Kidney capillary endothelial cell (primary cell): ENCODE data around the gene SLAMF6.
"Not testable (repeated sequence)": the region's sequence is repeated elsewhere in the genome, so short reads cannot be mapped to it uniquely, and the experiment has no call there.

Experiments
- DNase-seq: peaks from one replicate; pipeline ENCODE4 v3.0.0-alpha.2; 2018; ENCODE audit warnings: low spot score

Gene SLAMF6

GRCh38 chr1:160542303-160542945 is 19.4 kb upstream of the SLAMF6 start:
- DNase-seq, result no peak

DNA sequence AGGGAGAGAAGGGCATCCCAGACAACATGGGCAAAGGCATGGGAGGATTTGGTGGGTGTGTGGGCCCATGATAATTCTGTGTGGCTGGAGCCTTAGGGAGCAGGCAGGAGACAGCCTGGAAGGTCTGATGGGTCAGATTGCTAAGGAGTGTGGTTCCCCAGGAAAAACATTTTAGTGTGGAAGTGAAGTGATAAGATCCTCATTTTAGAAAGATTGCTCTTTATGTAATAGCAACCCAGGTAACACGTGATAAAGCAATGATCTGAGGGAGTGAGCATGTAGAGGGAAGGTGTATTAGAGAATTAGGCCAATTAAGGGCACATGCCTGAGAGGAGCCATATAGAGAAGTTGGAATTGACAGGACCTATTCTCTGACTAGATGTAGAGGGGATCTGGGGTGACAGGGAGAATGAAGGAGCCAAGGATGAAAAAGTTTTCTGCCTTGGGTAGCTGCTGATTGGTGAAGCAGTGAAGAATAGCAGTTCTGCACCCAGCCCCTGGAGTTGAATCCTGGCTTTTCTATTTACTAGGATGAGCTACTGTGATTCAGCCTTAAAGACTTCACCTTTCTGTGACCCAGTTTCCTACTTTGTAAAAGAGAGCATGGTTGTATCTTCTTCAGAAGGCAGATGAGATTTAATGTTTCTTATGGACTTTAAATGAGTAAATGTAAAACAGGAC is 18.7 kb upstream of the SLAMF6 start:
- no peak for DNase-seq

GRCh38 chr1:160540859-160541233 is 17.8 kb upstream of the SLAMF6 start:
- no peak for DNase-seq

DNA sequence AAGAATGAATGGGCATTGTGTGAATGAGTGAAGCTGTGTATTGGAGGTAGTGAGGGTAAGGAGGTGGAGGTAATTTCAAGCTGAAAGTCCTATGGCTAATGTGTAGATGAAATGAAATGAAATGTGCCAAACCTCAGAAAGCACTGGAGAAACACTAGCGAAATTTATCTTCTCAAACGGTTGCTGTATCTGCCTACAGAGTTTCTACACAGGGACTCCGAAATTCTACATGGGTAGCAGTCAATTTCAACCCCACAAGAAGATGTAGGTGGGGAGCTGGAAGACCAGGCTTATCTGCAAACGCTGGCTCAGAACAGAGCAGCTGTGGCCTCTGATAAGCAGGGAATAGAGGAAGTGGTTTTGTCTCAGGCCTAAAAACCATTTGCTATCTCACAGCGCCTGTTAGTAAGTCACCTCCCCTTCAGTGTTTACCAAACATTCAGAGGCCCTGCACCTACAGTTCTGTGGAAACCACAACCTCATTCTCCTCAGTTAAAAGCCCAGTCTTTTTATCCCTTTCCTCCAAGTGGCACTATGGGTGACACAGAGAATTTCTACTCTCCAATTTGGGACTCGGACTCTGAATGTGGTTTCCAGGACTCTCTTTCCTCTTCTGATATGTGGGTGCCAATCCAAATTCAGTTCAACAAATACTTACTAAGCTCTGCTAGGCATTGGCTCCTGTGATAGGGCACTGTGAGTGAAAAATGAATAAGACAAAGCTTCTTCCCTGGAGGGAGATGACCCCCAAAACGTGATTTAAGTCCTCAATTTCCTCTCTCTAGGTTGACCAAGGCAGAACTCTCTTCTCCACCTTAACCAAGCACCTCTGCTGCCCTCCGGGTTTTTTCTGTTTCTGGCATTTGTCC is 17.2 kb upstream of the SLAMF6 start:
- DNase-seq, result no peak

DNA sequence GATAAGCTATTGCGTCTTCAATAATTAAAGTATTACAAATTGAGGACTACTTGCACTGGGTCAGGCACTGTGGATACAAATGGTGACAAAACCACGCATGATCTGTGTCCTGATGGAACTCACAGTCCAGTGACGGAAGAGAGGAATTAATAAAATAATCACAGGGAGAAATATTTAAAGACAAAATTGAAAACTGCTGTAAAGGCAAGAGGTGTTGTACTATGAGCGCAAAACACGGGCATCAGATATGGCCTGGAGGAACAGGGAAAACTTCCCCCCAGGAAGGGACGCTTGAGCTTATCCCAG is 16.6 kb upstream of the SLAMF6 start:
- DNase-seq, result no peak

GRCh38 chr1:160538985-160539651 is 16.1 kb upstream of the SLAMF6 start:
- DNase-seq, result no peak

- DNase-seq, result no peak
These were observed 14.9 kb upstream of the SLAMF6 start for GRCh38 chr1:160537714-160538665.

- no peak for DNase-seq
These were observed 12.0 kb upstream of the SLAMF6 start for GRCh38 chr1:160534823-160535605.

DNA sequence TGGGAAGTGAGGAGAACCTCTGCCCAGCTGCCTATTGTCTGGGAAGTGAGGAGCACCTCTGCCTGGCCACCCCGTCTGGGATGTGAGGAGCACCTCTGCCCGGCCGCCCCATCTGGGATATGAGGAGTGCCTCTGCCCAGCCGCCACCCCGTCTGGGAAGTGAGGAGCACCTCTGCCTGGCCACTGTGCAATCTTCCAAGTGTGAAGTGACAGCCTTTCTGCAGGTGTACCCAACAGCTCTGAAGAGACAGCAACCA is 9.4 kb upstream of the SLAMF6 start:
- not testable (repeated sequence) for DNase-seq

DNA sequence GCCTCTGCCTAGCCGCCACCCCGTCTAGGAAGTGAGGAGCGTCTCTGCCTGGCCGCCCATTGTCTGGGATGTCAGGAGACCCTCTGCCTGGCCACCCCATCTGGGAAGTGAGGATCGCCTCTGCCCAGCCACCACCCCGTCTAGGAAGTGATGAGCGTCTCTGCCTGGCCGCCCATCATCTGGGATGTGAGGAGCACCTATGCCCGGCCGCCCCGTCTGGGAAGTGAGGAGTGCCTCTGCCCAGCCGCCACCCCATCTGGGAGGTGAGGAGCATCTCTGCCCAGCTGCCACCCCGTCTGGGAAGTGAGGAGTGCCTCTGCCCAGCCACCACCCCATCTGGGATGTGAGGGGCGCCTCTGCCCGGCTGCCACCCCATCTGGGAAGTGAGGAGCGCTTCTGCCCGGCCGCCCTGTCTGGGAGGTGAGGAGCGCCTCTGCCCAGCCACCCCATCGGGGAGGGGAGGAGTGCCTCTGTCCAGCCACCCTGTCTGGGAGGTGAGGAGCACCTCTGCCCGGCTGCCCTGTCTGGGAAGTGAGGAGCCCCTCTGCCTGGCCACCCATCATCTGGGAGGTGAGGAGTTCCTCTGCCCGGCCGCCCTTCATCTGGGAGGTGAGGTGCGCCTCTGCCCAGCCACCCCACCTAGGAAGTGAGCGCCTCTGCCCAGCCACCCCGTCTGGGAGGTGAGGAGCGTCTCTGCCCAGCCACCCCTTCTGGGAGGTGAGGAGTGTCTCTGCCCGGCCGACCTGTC is 8.9 kb upstream of the SLAMF6 start:
- DNase-seq, result not testable (repeated sequence)

DNA sequence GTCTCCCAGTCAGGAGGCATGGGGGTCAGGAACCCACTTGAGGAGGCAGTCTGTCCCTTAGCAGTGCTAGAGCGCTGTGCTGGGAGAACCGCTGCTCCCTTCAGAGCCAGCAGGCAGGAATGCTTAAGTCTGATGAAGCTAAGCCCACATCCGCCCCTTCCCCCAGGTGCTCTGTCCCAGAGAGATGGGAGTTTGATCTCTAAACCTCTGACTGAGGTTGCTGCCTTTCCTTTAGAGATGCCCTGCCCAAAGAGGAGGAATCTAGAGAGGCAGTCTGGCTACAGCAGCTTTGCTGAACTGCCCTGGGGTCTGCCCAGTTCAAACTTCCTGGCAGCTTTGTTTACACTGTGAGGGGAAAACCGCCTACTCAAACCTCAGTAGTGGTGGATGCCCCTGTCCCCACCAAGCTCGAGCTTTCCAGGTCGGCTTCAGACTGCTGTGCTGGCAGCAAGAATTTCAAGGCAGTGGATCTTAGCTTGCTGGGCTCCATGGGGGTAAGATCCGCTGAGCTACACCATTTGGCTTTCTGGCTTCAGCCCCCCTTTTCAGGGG is 6.4 kb upstream of the SLAMF6 start:
- DNase-seq, result not testable (repeated sequence)

DNA sequence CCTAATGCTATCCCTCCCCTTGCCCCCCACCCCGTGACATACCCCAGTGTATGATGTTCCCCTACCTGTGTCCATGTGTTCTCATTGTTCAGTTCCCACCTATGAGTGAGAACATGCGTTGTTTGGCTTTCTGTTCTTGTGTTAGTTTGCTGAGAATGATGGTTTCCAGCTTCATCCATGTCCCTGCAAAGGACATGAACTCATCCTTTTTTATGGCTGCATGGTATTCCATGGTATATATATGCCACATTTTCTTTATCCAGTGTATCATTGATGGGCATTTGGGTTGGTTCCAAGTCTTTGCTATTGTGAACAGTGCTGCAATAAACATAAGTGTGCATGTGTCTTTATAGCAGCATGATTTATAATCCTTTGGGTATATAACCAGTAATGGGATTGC is 734 bp upstream of the SLAMF6 start:
- not testable (repeated sequence) for DNase-seq

DNA sequence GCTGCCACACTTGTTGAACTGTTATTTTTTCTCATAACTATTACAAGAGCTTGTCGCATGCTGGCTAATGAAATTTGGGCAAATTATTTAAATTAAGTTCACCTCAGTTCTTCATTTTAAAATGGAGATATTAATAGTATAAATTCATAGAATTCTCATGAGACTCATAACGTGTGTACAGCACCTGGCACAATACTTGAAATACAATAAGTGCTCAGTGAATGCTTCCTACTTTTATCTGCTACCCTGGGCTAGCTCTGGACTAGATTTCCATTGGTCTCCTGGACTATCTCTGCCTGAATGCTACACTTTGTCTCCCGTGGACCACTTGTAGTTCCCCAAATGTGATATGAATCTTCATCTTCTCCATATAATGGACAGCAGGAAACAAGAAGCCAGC is 919 bp downstream of the SLAMF6 start:
- no peak for DNase-seq

DNA sequence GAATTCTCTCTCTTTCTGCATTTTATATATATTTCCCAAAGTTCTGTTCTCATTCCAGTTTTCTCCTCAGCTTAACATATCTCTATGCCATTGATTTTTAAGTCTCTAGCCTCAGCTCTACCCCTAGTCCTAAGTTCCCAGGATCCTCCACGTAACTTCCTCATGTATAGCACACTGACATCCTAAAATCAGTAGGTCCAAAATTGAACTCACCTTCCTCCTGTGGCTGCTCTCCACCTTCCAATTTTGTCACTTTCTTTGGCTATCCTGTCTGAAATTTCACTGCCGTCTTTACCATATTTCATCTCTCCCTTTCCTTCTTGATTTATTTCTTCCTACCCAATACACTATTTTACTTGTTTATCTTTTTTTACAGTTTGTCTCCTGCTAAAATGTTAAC is 1.5 kb downstream of the SLAMF6 start:
- no peak for DNase-seq

DNA sequence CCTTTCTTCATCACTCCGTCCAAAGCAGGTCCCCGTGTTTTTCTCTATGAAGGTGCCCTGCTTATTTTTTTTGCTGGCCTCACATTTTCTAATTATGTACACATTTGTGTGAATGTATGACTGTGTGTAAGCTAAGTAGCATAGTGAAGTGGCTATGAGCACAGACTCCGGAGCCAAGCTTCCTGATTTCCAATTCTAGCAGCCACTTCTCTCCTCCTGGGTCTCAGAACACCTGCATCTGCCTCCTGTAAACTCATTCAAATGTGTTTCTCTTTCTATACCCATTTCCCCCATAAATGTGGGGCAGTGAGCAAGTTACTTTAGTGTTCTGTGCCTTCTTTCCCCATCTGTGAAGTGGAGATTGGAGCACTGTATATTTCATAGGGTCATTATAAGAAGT is 2.1 kb downstream of the SLAMF6 start:
- DNase-seq, result no peak

DNA sequence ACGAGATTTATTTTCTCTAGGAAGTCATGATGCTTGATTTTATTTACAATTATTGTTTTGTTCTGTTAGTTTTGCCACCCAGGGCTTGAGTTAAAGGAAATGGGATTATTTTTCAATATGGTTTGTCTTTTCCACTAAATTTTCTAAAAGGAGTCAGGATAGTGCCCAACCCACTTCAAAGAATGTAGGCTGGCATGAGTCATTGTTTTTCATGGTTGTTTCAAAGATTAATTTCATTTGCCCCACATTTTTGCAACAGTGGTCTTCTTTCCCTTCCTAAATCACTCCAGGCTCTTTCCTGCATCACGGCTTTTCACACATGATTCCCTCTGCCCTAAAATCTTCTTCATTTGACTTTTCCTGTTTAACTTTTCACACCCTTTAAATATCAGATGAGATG is 2.5 kb downstream of the SLAMF6 start:
- DNase-seq, result no peak

GRCh38 chr1:160519642-160520435 is 3.2 kb downstream of the SLAMF6 start:
- DNase-seq, result no peak

- DNase-seq, result not testable (repeated sequence)
These were observed 5.5 kb downstream of the SLAMF6 start for GRCh38 chr1:160517519-160517918.

GRCh38 chr1:160515908-160516307 is 7.1 kb downstream of the SLAMF6 start:
- DNase-seq, result not testable (repeated sequence)
